Mesenchymal stem cell (in vitro differentiated cells and primary cell): ENCODE measurements around the gene CACNA1I. TPM values are rescaled to one million over a fixed set of nuclear protein-coding genes. Genes with fewer than 3 reads are reported as not detected.
"Not testable (repeated sequence)": the region's sequence is repeated elsewhere in the genome, so short reads cannot be mapped to it uniquely, and the experiment has no call there.

Source experiments
- DNase-seq: peaks from one replicate; pipeline ENCODE4 v3.0.0-alpha.2; 2013
- H2AFZ ChIP-seq: one replicate; pipeline ENCODE4 v1.6.1; 2013; ENCODE audit warnings: low read depth, mild to moderate bottlenecking, control low read depth, inconsistent platforms, low read length, moderate library complexity
- H2AK5ac ChIP-seq: 2 replicates; pipeline ENCODE4 v1.6.1; 2013; ENCODE audit warnings: low read length, moderate library complexity, mild to moderate bottlenecking, inconsistent platforms; ENCODE audit not compliant: severe bottlenecking
- H2BK120ac ChIP-seq: one replicate; pipeline ENCODE4 v1.6.1; 2013; ENCODE audit warnings: low read depth, mild to moderate bottlenecking, inconsistent platforms, low read length, moderate library complexity
- H2BK12ac ChIP-seq, 2 experiments: one replicate each; pipeline ENCODE4 v1.6.1; 2013; ENCODE audit warnings: inconsistent platforms in 2 of 2, low read length in 2 of 2, mild to moderate bottlenecking in 2 of 2, moderate library complexity in 2 of 2, control low read depth in 1 of 2
- H2BK15ac ChIP-seq: one replicate; pipeline ENCODE4 v1.6.1; 2013; ENCODE audit warnings: mild to moderate bottlenecking, low read depth, inconsistent platforms; ENCODE audit not compliant: poor library complexity, severe bottlenecking
- H2BK5ac ChIP-seq: 2 replicates; pipeline ENCODE4 v1.6.1; 2013; ENCODE audit warnings: low read depth, mild to moderate bottlenecking, low read length, control low read depth, inconsistent platforms; ENCODE audit not compliant: poor library complexity, severe bottlenecking
- H3K14ac ChIP-seq, 2 experiments: one replicate each; pipeline ENCODE4 v1.6.1; 2013; ENCODE audit warnings: inconsistent platforms in 2 of 2, low read length in 2 of 2, control low read depth in 1 of 2, mild to moderate bottlenecking in 1 of 2, moderate library complexity in 1 of 2
- H3K18ac ChIP-seq, 2 experiments: one replicate each; pipeline ENCODE4 v1.6.1; 2013; ENCODE audit warnings: inconsistent platforms in 2 of 2, low read length in 2 of 2, control low read depth in 1 of 2, low read depth in 1 of 2, mild to moderate bottlenecking in 1 of 2
- H3K23ac ChIP-seq, 2 experiments: one replicate each; pipeline ENCODE4 v1.6.1; 2013; ENCODE audit warnings: inconsistent platforms in 2 of 2, low read length in 2 of 2, mild to moderate bottlenecking in 2 of 2, moderate library complexity in 2 of 2, control low read depth in 1 of 2
- H3K27ac ChIP-seq: 2 replicates; pipeline ENCODE4 v1.5.1; 2013; ENCODE audit warnings: mild to moderate bottlenecking, moderate library complexity, low read length, control low read depth, inconsistent platforms; ENCODE audit not compliant: poor library complexity, severe bottlenecking
- H3K27me3 ChIP-seq, 2 experiments: 2 replicates each; pipeline versions ENCODE4 v1.6.1 to v1.7.0; 2013; ENCODE audit warnings: low read length in 2 of 2, mild to moderate bottlenecking in 2 of 2, moderate library complexity in 2 of 2, control low read depth in 1 of 2, inconsistent platforms in 1 of 2; ENCODE audit not compliant: control insufficient read depth in 1 of 2, insufficient read depth in 1 of 2
- H3K36me3 ChIP-seq, 2 experiments: 2 replicates each; pipeline versions ENCODE4 v1.6.1 to v1.7.0; 2013; ENCODE audit warnings: low read length in 2 of 2, control low read depth in 1 of 2, inconsistent platforms in 1 of 2, low read depth in 1 of 2, mild to moderate bottlenecking in 1 of 2; ENCODE audit not compliant: insufficient read depth in 2 of 2, control insufficient read depth in 1 of 2
- H3K4ac ChIP-seq, 2 experiments: one replicate each; pipeline ENCODE4 v1.6.1; 2013; ENCODE audit warnings: inconsistent platforms in 2 of 2, low read length in 2 of 2, mild to moderate bottlenecking in 2 of 2, moderate library complexity in 2 of 2, control low read depth in 1 of 2, low read depth in 1 of 2
- H3K4me1 ChIP-seq: 2 replicates; pipeline ENCODE4 v1.6.1; 2013; ENCODE audit warnings: low read depth, low read length, control low read depth; ENCODE audit not compliant: control insufficient read depth, insufficient read depth
- H3K4me2 ChIP-seq: 2 replicates; pipeline ENCODE4 v1.6.1; 2013; ENCODE audit warnings: low read length, mild to moderate bottlenecking, inconsistent platforms; ENCODE audit not compliant: poor library complexity, severe bottlenecking
- H3K4me3 ChIP-seq, 2 experiments: 2 replicates each; pipeline versions ENCODE4 v1.5.1 to v1.7.0; 2013; ENCODE audit warnings: low read length in 2 of 2, mild to moderate bottlenecking in 2 of 2, control low read depth in 1 of 2, low read depth in 1 of 2; ENCODE audit not compliant: insufficient read depth in 1 of 2
- H3K79me1 ChIP-seq: replicated peaks from 2 replicates; pipeline ENCODE4 v1.6.1; 2013; ENCODE audit warnings: mild to moderate bottlenecking, control low read depth, low read length, inconsistent platforms; ENCODE audit not compliant: poor library complexity, severe bottlenecking
- H3K9ac ChIP-seq: 2 replicates; pipeline ENCODE4 v1.7.0; 2013; ENCODE audit warnings: mild to moderate bottlenecking, low read length, moderate library complexity
- H3K9me3 ChIP-seq: 2 replicates; pipeline ENCODE4 v1.7.0; 2013; ENCODE audit warnings: mild to moderate bottlenecking, low read length; ENCODE audit not compliant: control insufficient read depth
- H4K8ac ChIP-seq: one replicate; pipeline ENCODE4 v1.6.1; 2013; ENCODE audit warnings: inconsistent platforms, mild to moderate bottlenecking, low read length, moderate library complexity
- H4K91ac ChIP-seq: one replicate; pipeline ENCODE4 v1.6.1; 2013; ENCODE audit warnings: mild to moderate bottlenecking, low read length, inconsistent platforms
- WGBS: methylation state at CpG from one replicate; pipeline ENCODE4 v1.1.7; 2013; ENCODE audit warnings: mixed read lengths; 5-methylcytosine and 5-hydroxymethylcytosine counted together
- polyA plus RNA-seq, 2 experiments: library from polyadenylated mRNA; stranded (reverse); fragments of 200-250 nt; gene quantifications; one replicate each; pipeline ENCODE4 v1.2.3, GENCODE V29; 2013

The CACNA1I gene
- polyA plus RNA-seq (2013, experiment 1 of 2) = under 0.01 TPM
- 0.01 TPM for polyA plus RNA-seq (2013, experiment 2 of 2)

DNA sequence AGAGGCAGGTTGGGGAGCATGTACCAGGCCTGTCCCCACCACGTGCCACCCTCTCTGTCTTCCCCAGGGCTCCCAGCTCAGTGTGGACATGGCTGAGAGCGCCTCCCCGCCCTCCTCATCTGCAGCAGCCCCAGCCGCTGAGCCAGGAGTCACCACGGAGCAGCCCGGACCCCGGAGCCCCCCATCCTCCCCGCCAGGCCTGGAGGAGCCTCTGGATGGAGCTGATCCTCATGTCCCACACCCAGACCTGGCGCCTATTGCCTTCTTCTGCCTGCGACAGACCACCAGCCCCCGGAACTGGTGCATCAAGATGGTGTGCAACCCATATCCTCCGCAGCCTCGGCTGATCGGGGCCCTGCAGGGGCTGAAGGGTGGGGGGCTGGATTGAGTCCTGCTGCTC lies at the start of gene CACNA1I:
Gene CACNA1I (plus strand): TSS at position 89 of the 400 bp plus-strand sequence. CDS start 0 bp downstream, at position 89.
- WGBS = 88% methylated on average over 14 of the region's 14 CpGs

DNA sequence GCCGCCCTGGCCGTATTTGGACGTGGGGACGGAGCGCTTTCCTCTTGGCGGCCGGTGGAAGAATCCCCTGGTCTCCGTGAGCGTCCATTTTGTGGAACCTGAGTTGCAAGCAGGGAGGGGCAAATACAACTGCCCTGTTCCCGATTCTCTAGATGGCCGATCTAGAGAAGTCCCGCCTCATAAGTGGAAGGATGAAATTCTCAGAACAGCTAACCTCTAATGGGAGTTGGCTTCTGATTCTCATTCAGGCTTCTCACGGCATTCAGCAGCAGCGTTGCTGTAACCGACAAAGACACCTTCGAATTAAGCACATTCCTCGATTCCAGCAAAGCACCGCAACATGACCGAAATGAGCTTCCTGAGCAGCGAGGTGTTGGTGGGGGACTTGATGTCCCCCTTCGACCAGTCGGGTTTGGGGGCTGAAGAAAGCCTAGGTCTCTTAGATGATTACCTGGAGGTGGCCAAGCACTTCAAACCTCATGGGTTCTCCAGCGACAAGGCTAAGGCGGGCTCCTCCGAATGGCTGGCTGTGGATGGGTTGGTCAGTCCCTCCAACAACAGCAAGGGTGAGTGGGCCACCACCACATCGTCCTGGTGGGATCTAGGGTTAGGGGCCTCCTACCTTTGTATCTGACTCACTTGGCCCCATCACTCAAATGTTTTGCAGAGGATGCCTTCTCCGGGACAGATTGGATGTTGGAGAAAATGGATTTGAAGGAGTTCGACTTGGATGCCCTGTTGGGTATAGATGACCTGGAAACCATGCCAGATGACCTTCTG lies 49.3 kb upstream of the CACNA1I start:
- H4K8ac ChIP-seq, DNase-seq, H3K23ac ChIP-seq, H3K4ac ChIP-seq, H2BK12ac ChIP-seq, H2AFZ ChIP-seq, H3K27me3 ChIP-seq, H2BK15ac ChIP-seq, H4K91ac ChIP-seq, H2BK120ac ChIP-seq, H3K9me3 ChIP-seq, H2AK5ac ChIP-seq: not testable (repeated sequence)
- Histone ChIP-seq H3K18ac (peak overlapping the region; percentile 97 to 99), H3K79me1 (peaks cover 14% of the 10 kb centered on the region), H3K4me1 (peaks cover 25% of the 10 kb centered on the region), H3K4me3 (peak overlapping the region; percentile 87 to 97), H3K36me3 (peaks cover 47 to 52% of the 10 kb centered on the region in 2 experiments), H3K4me2 (peak overlapping the region; percentile 82), H3K9ac (peak overlapping the region; percentile 100), H3K27ac (peak overlapping the region; percentile 81), H2BK5ac (peak overlapping the region; percentile 39), H3K14ac (peak overlapping the region in 1 of 2 experiments; percentile 78)
- 3% methylated on average over 23 of the region's 28 CpGs for WGBS

More for the DNA sequence above, at the start of gene CACNA1I:
- Histone ChIP-seq H2BK120ac (no peak within 1 kb of the TSS), H3K4ac (no peak within 1 kb of the TSS), H3K4me2 (no peak within 1 kb of the TSS), H4K8ac (no peak within 1 kb of the TSS), H3K27me3 (peaks cover 0 to 28% of the 10 kb centered on the region in 2 experiments), H3K27ac (no peak within 1 kb of the TSS), H3K23ac (no peak within 1 kb of the TSS), H3K9ac (no peak within 1 kb of the TSS), H3K36me3 (no peaks in the 10 kb centered on the region), H3K14ac (no peak within 1 kb of the TSS), H3K9me3 (peaks cover 2% of the 10 kb centered on the region), H3K4me1 (peaks cover 18% of the 10 kb centered on the region), H3K4me3 (no peak within 1 kb of the TSS), H3K79me1 (no peaks in the 10 kb centered on the region), H2BK5ac (no peak within 1 kb of the TSS), H2AK5ac (no peak within 1 kb of the TSS), H2BK15ac (no peak within 1 kb of the TSS), H4K91ac (no peak within 1 kb of the TSS), H2AFZ (no peak within 1 kb of the TSS), H2BK12ac (no peak within 1 kb of the TSS), H3K18ac (no peak within 1 kb of the TSS)
- no peak for DNase-seq

DNA sequence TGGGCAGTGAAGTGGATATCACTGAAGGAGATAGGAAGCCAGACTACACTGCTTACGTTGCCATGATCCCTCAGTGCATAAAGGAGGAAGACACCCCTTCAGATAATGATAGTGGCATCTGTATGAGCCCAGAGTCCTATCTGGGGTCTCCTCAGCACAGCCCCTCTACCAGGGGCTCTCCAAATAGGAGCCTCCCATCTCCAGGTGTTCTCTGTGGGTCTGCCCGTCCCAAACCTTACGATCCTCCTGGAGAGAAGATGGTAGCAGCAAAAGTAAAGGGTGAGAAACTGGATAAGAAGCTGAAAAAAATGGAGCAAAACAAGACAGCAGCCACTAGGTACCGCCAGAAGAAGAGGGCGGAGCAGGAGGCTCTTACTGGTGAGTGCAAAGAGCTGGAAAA lies 48.5 kb upstream of the CACNA1I start:
- Histone ChIP-seq H3K79me1 (peaks cover 11% of the 10 kb centered on the region), H3K27ac (peak overlapping the region; percentile 31), H3K4me2 (peak overlapping the region; percentile 82), H3K36me3 (peaks cover 47 to 48% of the 10 kb centered on the region in 2 experiments), H3K9ac (peak overlapping the region; percentile 100), H3K4me1 (peaks cover 30% of the 10 kb centered on the region), H3K4me3 (peak overlapping the region in 1 of 2 experiments; percentile 97)
- DNase-seq, H2BK15ac ChIP-seq, H2BK120ac ChIP-seq, H2AK5ac ChIP-seq, H3K9me3 ChIP-seq, H3K14ac ChIP-seq, H4K8ac ChIP-seq, H4K91ac ChIP-seq, H2AFZ ChIP-seq, H3K23ac ChIP-seq, H2BK5ac ChIP-seq, H3K27me3 ChIP-seq, H2BK12ac ChIP-seq, H3K18ac ChIP-seq, H3K4ac ChIP-seq: not testable (repeated sequence)
- WGBS = 58% methylated on average over 5 of the region's 5 CpGs

DNA sequence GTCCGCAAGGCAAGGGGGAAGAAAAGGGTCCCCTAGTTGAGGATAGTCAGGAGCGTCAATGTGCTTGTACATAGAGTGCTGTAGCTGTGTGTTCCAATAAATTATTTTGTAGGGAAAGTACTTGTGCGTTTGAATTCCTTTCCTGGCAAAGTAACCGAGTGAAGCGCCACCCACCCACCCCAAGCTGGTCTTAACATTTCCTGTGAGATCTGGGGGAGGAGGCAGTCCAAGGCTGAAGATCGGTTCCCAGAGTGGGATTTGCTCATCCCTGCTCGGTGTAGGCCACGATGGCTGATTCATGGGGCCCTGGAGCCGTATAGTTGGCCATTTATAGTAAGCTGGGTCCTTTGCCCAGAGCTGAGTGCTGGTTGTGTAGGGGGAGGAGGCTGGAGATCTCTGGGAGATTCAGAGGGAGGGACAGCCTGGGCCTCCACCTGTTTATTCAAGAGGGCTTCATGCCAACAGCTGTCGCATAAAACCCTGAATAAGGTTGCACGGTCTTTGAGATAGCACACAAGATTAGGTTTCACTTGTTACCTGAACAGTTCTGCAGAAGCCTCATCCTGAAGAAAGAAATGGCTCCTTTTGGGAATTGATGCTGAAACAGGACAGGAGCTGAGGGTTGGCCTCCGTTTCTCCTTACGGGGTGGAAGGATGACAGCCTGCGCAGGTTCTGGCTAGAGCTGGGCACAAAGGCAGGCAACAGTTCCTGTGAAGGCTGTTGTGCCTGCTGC lies 47.8 kb upstream of the CACNA1I start:
- peaks cover 36% of the 10 kb centered on the region for H3K4me1 ChIP-seq
- peak overlapping the region; percentile 49 to 97 for H3K4me3 ChIP-seq
- no peak overlapping the region for H2BK5ac ChIP-seq
- peak overlapping the region in 1 of 2 experiments; percentile 5 for H3K14ac ChIP-seq
- no peak overlapping the region for H2BK120ac ChIP-seq
- peak overlapping the region; percentile 9 for H3K27ac ChIP-seq
- no peaks in the 10 kb centered on the region for H3K27me3 ChIP-seq
- no peaks in the 10 kb centered on the region for H3K9me3 ChIP-seq
- no peak overlapping the region for H4K8ac ChIP-seq
- peak overlapping the region; percentile 82 for H3K4me2 ChIP-seq
- no peak overlapping the region for H3K4ac ChIP-seq
- DNase-seq = peak; percentile 57
- H2AK5ac ChIP-seq = no peak overlapping the region
- 60% methylated on average over 14 of the region's 14 CpGs for WGBS
- no peak overlapping the region for H2BK12ac ChIP-seq
- H2AFZ ChIP-seq = no peak overlapping the region
- H3K23ac ChIP-seq = peak overlapping the region in 1 of 2 experiments; percentile 6
- no peak overlapping the region for H4K91ac ChIP-seq
- peaks cover 46% of the 10 kb centered on the region in 2 experiments for H3K36me3 ChIP-seq
- H3K79me1 ChIP-seq = peaks cover 6% of the 10 kb centered on the region
- H3K18ac ChIP-seq = no peak overlapping the region
- peak overlapping the region; percentile 100 for H3K9ac ChIP-seq
- no peak overlapping the region for H2BK15ac ChIP-seq
